ENCODE measurements around the gene VAMP2. TPM values are rescaled to one million over a fixed set of nuclear protein-coding genes. Genes with fewer than 3 reads are reported as not detected.

The VAMP2 gene
- total RNA-seq, 1 donor from 2014 or later: 19.8 TPM

- H3K4me1 Mint-ChIP-seq (ENCODE audit: unreplicated experiment): peaks cover 6% of the 10 kb centered on the region
- peak overlapping the region; percentile 65 for H3K4me3 Mint-ChIP-seq (ENCODE audit: unreplicated experiment)
- H3K36me3 Mint-ChIP-seq (ENCODE audit: low read depth, unreplicated experiment): peaks cover 28% of the 10 kb centered on the region
- H3K9me3 Mint-ChIP-seq (ENCODE audit: unreplicated experiment): no peaks in the 10 kb centered on the region
- peaks cover 19% of the 10 kb centered on the region for H3K27me3 Mint-ChIP-seq (ENCODE audit: unreplicated experiment)
- DNase-seq (ENCODE audit: low spot score): no peak
- TF ChIP-seq CTCF (IDR thresholded peaks at IDR 0.05; ENCODE audit: unreplicated experiment): no peak
- H3K27ac Mint-ChIP-seq (ENCODE audit: unreplicated experiment): no peak overlapping the region
Observed at GRCh38 chr17:8147141-8147804, 15.5 kb downstream of the VAMP2 start.

GRCh38 chr17:8146381-8147140 is 16.2 kb downstream of the VAMP2 start:
- no peaks in the 10 kb centered on the region for H3K9me3 Mint-ChIP-seq (ENCODE audit: unreplicated experiment)
- H3K27me3 Mint-ChIP-seq (ENCODE audit: unreplicated experiment): peaks cover 14% of the 10 kb centered on the region
- peaks cover 3% of the 10 kb centered on the region for H3K4me1 Mint-ChIP-seq (ENCODE audit: unreplicated experiment)
- TF ChIP-seq CTCF (IDR thresholded peaks at IDR 0.05; ENCODE audit: unreplicated experiment): no peak
- H3K36me3 Mint-ChIP-seq (ENCODE audit: low read depth, unreplicated experiment): peaks cover 30% of the 10 kb centered on the region
- H3K4me3 Mint-ChIP-seq (ENCODE audit: unreplicated experiment): no peak overlapping the region
- no peak overlapping the region for H3K27ac Mint-ChIP-seq (ENCODE audit: unreplicated experiment)
- no peak for DNase-seq (ENCODE audit: low spot score)

GRCh38 chr17:8145811-8146210 is 16.9 kb downstream of the VAMP2 start:
- no peak for DNase-seq (ENCODE audit: low spot score)
- Mint-ChIP-seq H3K27me3 (ENCODE audit: unreplicated experiment) (peaks cover 16% of the 10 kb centered on the region), H3K27ac (ENCODE audit: unreplicated experiment) (no peak overlapping the region), H3K4me3 (ENCODE audit: unreplicated experiment) (no peak overlapping the region), H3K4me1 (ENCODE audit: unreplicated experiment) (no peaks in the 10 kb centered on the region), H3K36me3 (ENCODE audit: low read depth, unreplicated experiment) (peaks cover 37% of the 10 kb centered on the region), H3K9me3 (ENCODE audit: unreplicated experiment) (no peaks in the 10 kb centered on the region)
- TF ChIP-seq CTCF (IDR thresholded peaks at IDR 0.05; ENCODE audit: unreplicated experiment): no peak

- Mint-ChIP-seq H3K4me1 (ENCODE audit: unreplicated experiment) (no peaks in the 10 kb centered on the region), H3K27me3 (ENCODE audit: unreplicated experiment) (peaks cover 18% of the 10 kb centered on the region), H3K36me3 (ENCODE audit: low read depth, unreplicated experiment) (peaks cover 38% of the 10 kb centered on the region), H3K9me3 (ENCODE audit: unreplicated experiment) (no peaks in the 10 kb centered on the region), H3K4me3 (ENCODE audit: unreplicated experiment) (no peak overlapping the region), H3K27ac (ENCODE audit: unreplicated experiment) (no peak overlapping the region)
- no peak for DNase-seq (ENCODE audit: low spot score)
- TF ChIP-seq CTCF (IDR thresholded peaks at IDR 0.05; ENCODE audit: unreplicated experiment): no peak
Observed at GRCh38 chr17:8144401-8145231, 18.1 kb downstream of the VAMP2 start.
